GM18951 (cell line): Measurements from ENCODE around the gene HHIPL2.
A peak's percentile ranks its signal among the peaks of the same experiment; 100 is the strongest.

Experiments used
- POLR2A ChIP-seq: IDR thresholded peaks from 4 replicates; pipeline ENCODE4 v1.6.1; 2011; ENCODE audit warnings: mild to moderate bottlenecking; ENCODE audit not compliant: insufficient read length, insufficient read depth; ENCODE audit errors: extremely low read depth
- in situ Hi-C: fragments of 300-500 bp; cut with MboI; formaldehyde crosslinking; loops from one replicate; pipeline ENCODE4 v1.12.0; 2022; ENCODE audit warnings: low sequenced_read_pairs, mixed read lengths, inconsistent platforms; ENCODE audit not compliant: unreplicated experiment

Gene HHIPL2

GRCh38 chr1:222547944-222548671 is at the start of gene HHIPL2:
HHIPL2 (minus strand) TSS chr1:222548104; CDS start chr1:222548044, 60 bp downstream.
- in situ Hi-C loops, result no loop called here
- no peak for TF ChIP-seq POLR2A

GRCh38 chr1:222596696-222597095 is 48.8 kb upstream of the HHIPL2 start:
- TF ChIP-seq POLR2A, result no peak
- in situ Hi-C loops, result no loop called here

- in situ Hi-C loops, result no loop called here
Measured at GRCh38 chr1:222594789-222595188, 46.9 kb upstream of the HHIPL2 start.

GRCh38 chr1:222592171-222592570 is 44.3 kb upstream of the HHIPL2 start:
- no peak for TF ChIP-seq POLR2A
- in situ Hi-C loops, result no loop called here

More at GRCh38 chr1:222594789-222595188, 46.9 kb upstream of the HHIPL2 start:
- no peak for TF ChIP-seq POLR2A

GRCh38 chr1:222589462-222590302 is 41.8 kb upstream of the HHIPL2 start, which contains the start of gene TAF1A:
TAF1A (minus strand) TSS chr1:222589933.
- in situ Hi-C loops, result no loop called here

GRCh38 chr1:222588135-222588534 is 40.2 kb upstream of the HHIPL2 start:
- no peak for TF ChIP-seq POLR2A
- in situ Hi-C loops, result no loop called here

More at GRCh38 chr1:222589462-222590302, 41.8 kb upstream of the HHIPL2 start, which contains the start of gene TAF1A:
- TF ChIP-seq POLR2A, result peak; percentile 75

- TF ChIP-seq POLR2A, result no peak
- in situ Hi-C loops, result no loop called here
Measured at GRCh38 chr1:222586842-222587241, 38.9 kb upstream of the HHIPL2 start.

- in situ Hi-C loops, result no loop called here
Measured at GRCh38 chr1:222583079-222583478, 35.2 kb upstream of the HHIPL2 start.

GRCh38 chr1:222582099-222582774 is 34.3 kb upstream of the HHIPL2 start:
- in situ Hi-C loops, result no loop called here
- no peak for TF ChIP-seq POLR2A

More at GRCh38 chr1:222583079-222583478, 35.2 kb upstream of the HHIPL2 start:
- no peak for TF ChIP-seq POLR2A

GRCh38 chr1:222579316-222579715 is 31.4 kb upstream of the HHIPL2 start:
- TF ChIP-seq POLR2A, result no peak
- in situ Hi-C loops, result no loop called here

GRCh38 chr1:222570837-222571236 is 22.9 kb upstream of the HHIPL2 start:
- TF ChIP-seq POLR2A, result no peak
- in situ Hi-C loops, result no loop called here

GRCh38 chr1:222561656-222562055 is 13.8 kb upstream of the HHIPL2 start:
- TF ChIP-seq POLR2A, result no peak
- in situ Hi-C loops, result no loop called here

- TF ChIP-seq POLR2A, result no peak
- in situ Hi-C loops, result no loop called here
Measured at GRCh38 chr1:222557574-222557973, 9.7 kb upstream of the HHIPL2 start.

- no peak for TF ChIP-seq POLR2A
- in situ Hi-C loops, result no loop called here
Measured at GRCh38 chr1:222557148-222557547, 9.2 kb upstream of the HHIPL2 start.
